Stimulated activated CD8-positive, alpha-beta memory T cell treated with anti-CD3 and anti-CD28 coated beads, Interleukin-4, amount 100 ng/mL, for 1 hour (primary cell): ENCODE measurements around the gene SSBP2.
"Not testable (repeated sequence)": the region's sequence is repeated elsewhere in the genome, so short reads cannot be mapped to it uniquely, and the experiment has no call there.

Source experiments
- DNase-seq, 2 donors: peaks; one replicate each; pipeline ENCODE4 v3.0.0-alpha.2; 2020; ENCODE audit warnings: low read depth in 2 of 2, low spot score in 1 of 2

Gene SSBP2

GRCh38 chr5:81665795-81666194, 85.1 kb downstream of the SSBP2 start:
- no peak for DNase-seq

- DNase-seq, result not testable (repeated sequence)
These were observed 90.3 kb downstream of the SSBP2 start for GRCh38 chr5:81660624-81661023.

- no peak for DNase-seq
These were observed 93.5 kb downstream of the SSBP2 start for GRCh38 chr5:81657386-81657785.

- no peak for DNase-seq
These were observed 94.1 kb downstream of the SSBP2 start for GRCh38 chr5:81656783-81657182.

- DNase-seq, result no peak
These were observed 99.9 kb downstream of the SSBP2 start for GRCh38 chr5:81650987-81651386.

GRCh38 chr5:81646469-81646995, 104.4 kb downstream of the SSBP2 start:
- DNase-seq, result no peak

GRCh38 chr5:81642210-81642609, 108.7 kb downstream of the SSBP2 start:
- DNase-seq, result no peak

GRCh38 chr5:81639556-81639955, 111.3 kb downstream of the SSBP2 start:
- no peak for DNase-seq

- DNase-seq, result no peak
These were observed 112.4 kb downstream of the SSBP2 start for GRCh38 chr5:81638471-81638870.

GRCh38 chr5:81633891-81634290, 117.0 kb downstream of the SSBP2 start:
- no peak for DNase-seq

- DNase-seq, result no peak
These were observed 117.4 kb downstream of the SSBP2 start for GRCh38 chr5:81633471-81633870.

GRCh38 chr5:81632679-81633078, 118.2 kb downstream of the SSBP2 start:
- no peak for DNase-seq

GRCh38 chr5:81631621-81632020, 119.3 kb downstream of the SSBP2 start:
- no peak for DNase-seq

GRCh38 chr5:81631124-81631523, 119.8 kb downstream of the SSBP2 start:
- peak in 1 of 2 donors; percentile 1 for DNase-seq

GRCh38 chr5:81630684-81631083, 120.2 kb downstream of the SSBP2 start:
- DNase-seq, result no peak

GRCh38 chr5:81629986-81630385, 120.9 kb downstream of the SSBP2 start:
- DNase-seq, result no peak

- DNase-seq, result not testable (repeated sequence)
These were observed 122.8 kb downstream of the SSBP2 start for GRCh38 chr5:81628061-81628460.

GRCh38 chr5:81626524-81626923, 124.4 kb downstream of the SSBP2 start:
- DNase-seq, result no peak

- DNase-seq, result no peak
These were observed 141.0 kb downstream of the SSBP2 start for GRCh38 chr5:81609810-81610375.

- DNase-seq, result no peak
These were observed 141.9 kb downstream of the SSBP2 start for GRCh38 chr5:81608976-81609375.

- DNase-seq, result no peak
These were observed 143.2 kb downstream of the SSBP2 start for GRCh38 chr5:81607693-81608092.

- DNase-seq, result no peak
These were observed 144.7 kb downstream of the SSBP2 start for GRCh38 chr5:81606150-81606549.

- no peak for DNase-seq
These were observed 145.6 kb downstream of the SSBP2 start for GRCh38 chr5:81605299-81605698.
